ENCODE results near the gene PIEZO1.

The PIEZO1 gene

GRCh38 chr16:88803264-88803987 lies 18.4 kb upstream of the PIEZO1 start, which contains the start of gene CDT1:
CDT1 (plus strand) TSS chr16:88803789; CDS start chr16:88803832, 43 bp downstream.
- H3K9me3 Mint-ChIP-seq, result no peaks in the 10 kb centered on the region
- H3K4me3 Mint-ChIP-seq, result peak within 1 kb of the TSS; percentile 83
- H3K27ac Mint-ChIP-seq, result no peak within 1 kb of the TSS
- H3K27me3 Mint-ChIP-seq (ENCODE audit: low read depth, poor library complexity), result no peaks in the 10 kb centered on the region
- peaks cover 3% of the 10 kb centered on the region for H3K36me3 Mint-ChIP-seq (ENCODE audit: low read depth)
- peak; percentile 84 for DNase-seq
- no peak for TF ChIP-seq CTCF (IDR thresholded peaks at IDR 0.05)
- no peaks in the 10 kb centered on the region for H3K4me1 Mint-ChIP-seq

- Mint-ChIP-seq H3K27ac (no peak overlapping the region), H3K9me3 (no peaks in the 10 kb centered on the region), H3K4me3 (no peak overlapping the region), H3K4me1 (no peaks in the 10 kb centered on the region), H3K36me3 (ENCODE audit: low read depth) (no peaks in the 10 kb centered on the region), H3K27me3 (ENCODE audit: low read depth, poor library complexity) (peaks cover 6% of the 10 kb centered on the region)
- no peak for DNase-seq
- TF ChIP-seq CTCF (IDR thresholded peaks at IDR 0.05), result no peak
Observed at GRCh38 chr16:88800277-88800592, 15.2 kb upstream of the PIEZO1 start.

GRCh38 chr16:88799569-88800276 lies 14.7 kb upstream of the PIEZO1 start:
- no peak for DNase-seq

GRCh38 chr16:88798772-88799455 lies 13.9 kb upstream of the PIEZO1 start:
- H3K27ac Mint-ChIP-seq, result no peak overlapping the region
- H3K4me1 Mint-ChIP-seq, result peaks cover under 1% of the 10 kb centered on the region
- H3K36me3 Mint-ChIP-seq (ENCODE audit: low read depth), result no peaks in the 10 kb centered on the region
- H3K4me3 Mint-ChIP-seq, result no peak overlapping the region
- no peak for TF ChIP-seq CTCF (IDR thresholded peaks at IDR 0.05)
- H3K9me3 Mint-ChIP-seq, result no peaks in the 10 kb centered on the region
- no peak for DNase-seq
- H3K27me3 Mint-ChIP-seq (ENCODE audit: low read depth, poor library complexity), result peaks cover 14% of the 10 kb centered on the region

More at GRCh38 chr16:88799569-88800276, 14.7 kb upstream of the PIEZO1 start:
- Mint-ChIP-seq H3K36me3 (ENCODE audit: low read depth) (no peaks in the 10 kb centered on the region), H3K9me3 (no peaks in the 10 kb centered on the region), H3K27ac (no peak overlapping the region), H3K4me1 (no peaks in the 10 kb centered on the region), H3K27me3 (ENCODE audit: low read depth, poor library complexity) (peaks cover 9% of the 10 kb centered on the region), H3K4me3 (no peak overlapping the region)
- no peak for TF ChIP-seq CTCF (IDR thresholded peaks at IDR 0.05)

- H3K27me3 Mint-ChIP-seq (ENCODE audit: low read depth, poor library complexity), result peaks cover 17% of the 10 kb centered on the region
- no peaks in the 10 kb centered on the region for H3K36me3 Mint-ChIP-seq (ENCODE audit: low read depth)
- H3K27ac Mint-ChIP-seq, result no peak overlapping the region
- H3K9me3 Mint-ChIP-seq, result no peaks in the 10 kb centered on the region
- TF ChIP-seq CTCF (IDR thresholded peaks at IDR 0.05), result no peak
- no peak for DNase-seq
- H3K4me1 Mint-ChIP-seq, result peaks cover 6% of the 10 kb centered on the region
- no peak overlapping the region for H3K4me3 Mint-ChIP-seq
Observed at GRCh38 chr16:88798073-88798472, 13.1 kb upstream of the PIEZO1 start.
